Breast epithelium (tissue), 4 donors: ENCODE measurements around the gene SEMA3C. TPM values are rescaled to one million over a fixed set of nuclear protein-coding genes. Genes with fewer than 3 reads are reported as not detected.

Source experiments
- DNase-seq, 2 donors: peaks; one replicate each; pipeline ENCODE4 v3.0.0-alpha.2; 2019; ENCODE audit warnings: low spot score in 2 of 2
- H3K27ac ChIP-seq, 2 donors: fragments of 200-600 bp; sonication (generic) in 1 of 2; one replicate each; pipeline ENCODE4 v1.5.1; 2016 to 2019; ENCODE audit warnings: mild to moderate bottlenecking in 1 of 2
- H3K27me3 ChIP-seq, 2 donors: fragments of 200-600 bp; sonication (generic) in 1 of 2; one replicate each; pipeline versions ENCODE4 v1.5.1 to v1.6.0; 2017 to 2019; ENCODE audit warnings: control low read depth in 1 of 2, mild to moderate bottlenecking in 1 of 2
- H3K36me3 ChIP-seq: fragments of 200-600 bp; one replicate; pipeline ENCODE4 v1.5.1; 2019
- H3K4me1 ChIP-seq, 2 donors: fragments of 200-600 bp; sonication (generic); one replicate each; pipeline ENCODE4 v1.5.1; 2016 to 2019; ENCODE audit warnings: control low read depth in 1 of 2
- H3K4me3 ChIP-seq, 3 donors: fragments of 200-600 bp; sonication (generic); 1 replicate in 2 of 3; 2 replicates in 1 of 3; pipeline ENCODE4 v1.5.1; 2016 to 2019; ENCODE audit warnings: mild to moderate bottlenecking in 3 of 3, moderate library complexity in 2 of 3
- H3K9me3 ChIP-seq, 2 donors: fragments of 200-600 bp; sonication (generic) in 1 of 2; one replicate each; pipeline ENCODE4 v1.5.1; 2016 to 2019; ENCODE audit warnings: control low read depth in 1 of 2
- POLR2A ChIP-seq: fragments of 450-650 bp; IDR thresholded peaks from one replicate; pipeline ENCODE4 v1.6.1; 2016; ENCODE audit warnings: antibody characterized with exemption, mild to moderate bottlenecking, moderate library complexity
- POLR2AphosphoS5 ChIP-seq, 3 donors: sonication (generic); formaldehyde crosslinking; IDR thresholded peaks; one replicate each; pipeline ENCODE4 v1.6.1; 2017; ENCODE audit warnings: antibody characterized with exemption in 3 of 3
- intact Hi-C: fragments of 100-400 bp; cut with DNase I; formaldehyde crosslinking; loops from one replicate; pipeline ENCODE4 v1.15.1; 2023; ENCODE audit warnings: low total_unique reads
- total RNA-seq, 3 donors: library from RNA; depleted of rRNA; stranded (reverse); fragments of >200 nt; gene quantifications; one replicate each; pipeline ENCODE4 v1.1.0, GENCODE V29; 2016
- TF ChIP-seq, protein P1 (sequence below), 3 donors: fragments of 450-650 bp; IDR thresholded peaks; one replicate each; pipeline ENCODE4 v1.5.1; 2016 to 2017; ENCODE audit warnings: antibody characterized with exemption in 3 of 3, mild to moderate bottlenecking in 3 of 3, moderate library complexity in 3 of 3

SEMA3C gene
- total RNA-seq, 3 donors from 2014 or later = 67.5 to 157 (median 108) TPM

- intact Hi-C loops = no loop called here
Measured at GRCh38 chr7:80711531-80711930, 207.3 kb downstream of the SEMA3C start.

DNA sequence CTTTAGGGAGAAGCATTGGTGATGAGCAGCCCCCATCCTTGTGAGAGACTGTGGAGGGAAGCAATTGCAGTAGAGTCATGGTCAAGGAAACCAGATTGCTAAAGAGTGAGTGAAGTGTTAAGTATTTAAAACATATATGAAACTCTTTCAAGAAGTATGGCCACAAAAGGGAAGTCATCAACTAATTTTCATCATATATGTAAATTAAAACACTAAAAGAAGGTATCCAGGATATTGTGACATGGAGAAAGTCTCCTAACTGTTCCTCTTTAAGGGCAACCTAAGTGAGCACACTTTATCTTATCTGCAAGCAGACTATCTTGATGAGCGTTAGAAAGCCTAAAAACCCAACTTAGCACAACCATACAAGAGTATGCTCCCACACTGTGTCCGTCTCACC, 210.7 kb downstream of the SEMA3C start:
- intact Hi-C loops = loop anchor here (5.0 kb wide), 1 partner anchor 626 kb away; no protein-coding TSS in a partner anchor
- Histone ChIP-seq H3K27me3 (no peaks in the 10 kb centered on the region), H3K4me1 (no peaks in the 10 kb centered on the region), H3K9me3 (no peaks in the 10 kb centered on the region), H3K27ac (no peak overlapping the region), H3K36me3 (no peaks in the 10 kb centered on the region), H3K4me3 (no peak overlapping the region)
- no peak for TF ChIP-seq POLR2AphosphoS5 (IDR thresholded peaks at IDR 0.05)
- no peak for TF ChIP-seq POLR2A
- TF ChIP-seq, protein P1, sequence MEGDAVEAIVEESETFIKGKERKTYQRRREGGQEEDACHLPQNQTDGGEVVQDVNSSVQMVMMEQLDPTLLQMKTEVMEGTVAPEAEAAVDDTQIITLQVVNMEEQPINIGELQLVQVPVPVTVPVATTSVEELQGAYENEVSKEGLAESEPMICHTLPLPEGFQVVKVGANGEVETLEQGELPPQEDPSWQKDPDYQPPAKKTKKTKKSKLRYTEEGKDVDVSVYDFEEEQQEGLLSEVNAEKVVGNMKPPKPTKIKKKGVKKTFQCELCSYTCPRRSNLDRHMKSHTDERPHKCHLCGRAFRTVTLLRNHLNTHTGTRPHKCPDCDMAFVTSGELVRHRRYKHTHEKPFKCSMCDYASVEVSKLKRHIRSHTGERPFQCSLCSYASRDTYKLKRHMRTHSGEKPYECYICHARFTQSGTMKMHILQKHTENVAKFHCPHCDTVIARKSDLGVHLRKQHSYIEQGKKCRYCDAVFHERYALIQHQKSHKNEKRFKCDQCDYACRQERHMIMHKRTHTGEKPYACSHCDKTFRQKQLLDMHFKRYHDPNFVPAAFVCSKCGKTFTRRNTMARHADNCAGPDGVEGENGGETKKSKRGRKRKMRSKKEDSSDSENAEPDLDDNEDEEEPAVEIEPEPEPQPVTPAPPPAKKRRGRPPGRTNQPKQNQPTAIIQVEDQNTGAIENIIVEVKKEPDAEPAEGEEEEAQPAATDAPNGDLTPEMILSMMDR (IDR thresholded peaks at IDR 0.05) = no peak
- DNase-seq = no peak

More at GRCh38 chr7:80711531-80711930, 207.3 kb downstream of the SEMA3C start:
- no peak overlapping the region for H3K4me3 ChIP-seq
- H3K36me3 ChIP-seq = no peaks in the 10 kb centered on the region
- H3K4me1 ChIP-seq = no peaks in the 10 kb centered on the region
- no peak overlapping the region for H3K27ac ChIP-seq
- no peak for DNase-seq
- no peaks in the 10 kb centered on the region for H3K27me3 ChIP-seq
- H3K9me3 ChIP-seq = no peaks in the 10 kb centered on the region
- no peak for TF ChIP-seq POLR2AphosphoS5 (IDR thresholded peaks at IDR 0.05)
- no peak for TF ChIP-seq POLR2A
- TF ChIP-seq, protein P1 (IDR thresholded peaks at IDR 0.05) = no peak

DNA sequence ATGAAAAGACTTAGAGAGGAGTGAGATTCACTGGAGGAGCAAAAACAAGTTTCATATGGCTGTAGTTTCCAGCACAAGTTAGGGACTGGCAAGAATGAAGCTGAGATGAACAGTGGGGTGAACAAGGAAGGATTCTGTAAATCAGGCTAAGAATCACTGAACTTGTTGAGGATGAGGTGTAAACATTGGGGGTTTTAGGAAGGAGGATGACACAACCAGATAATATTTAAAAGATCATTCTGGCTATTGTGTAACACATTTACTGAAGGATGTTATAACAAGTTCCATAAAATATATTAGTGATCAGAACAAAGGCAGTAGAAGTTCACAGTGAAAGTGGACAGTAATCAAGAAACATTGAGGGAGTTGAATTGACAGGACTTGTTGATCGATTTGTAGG, 211.5 kb downstream of the SEMA3C start:
- Histone ChIP-seq H3K36me3 (no peaks in the 10 kb centered on the region), H3K4me1 (no peaks in the 10 kb centered on the region), H3K9me3 (no peaks in the 10 kb centered on the region), H3K27ac (no peak overlapping the region), H3K4me3 (no peak overlapping the region), H3K27me3 (no peaks in the 10 kb centered on the region)
- TF ChIP-seq POLR2A = no peak
- no peak for TF ChIP-seq POLR2AphosphoS5 (IDR thresholded peaks at IDR 0.05)
- intact Hi-C loops = loop anchor here (5.0 kb wide), 1 partner anchor 625 kb away; no protein-coding TSS in a partner anchor
- no peak for DNase-seq

DNA sequence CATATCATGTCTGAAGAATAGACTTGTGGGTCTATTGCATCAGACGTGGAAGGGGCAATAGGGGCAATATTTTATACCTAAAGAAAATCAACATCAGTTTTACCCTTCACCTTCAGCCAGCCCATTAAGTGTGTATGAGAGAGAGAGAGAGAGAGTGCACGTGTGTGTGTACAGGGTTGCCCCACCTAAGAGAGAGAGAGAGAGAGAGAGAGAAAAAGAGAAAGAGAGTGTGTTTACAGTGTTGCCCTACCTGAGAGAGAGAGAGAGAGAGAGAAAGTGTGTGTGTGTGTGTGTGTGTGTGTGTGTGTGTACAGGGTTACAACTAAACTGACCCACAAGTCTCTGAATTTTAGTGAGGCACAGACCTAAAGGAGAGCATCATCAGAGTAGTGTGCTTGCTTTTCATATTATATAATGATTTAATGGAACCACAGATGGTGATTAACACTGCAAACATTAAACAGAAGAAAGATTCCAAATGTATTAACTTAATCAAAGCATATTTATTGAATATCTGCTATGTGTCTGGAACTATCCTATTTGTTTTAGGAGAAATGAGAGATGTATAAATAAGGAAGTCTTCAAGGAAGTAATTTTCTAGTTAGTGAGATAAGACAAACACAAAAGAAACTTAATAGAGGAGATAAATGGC, 213.6 kb downstream of the SEMA3C start:
- Histone ChIP-seq H3K27ac (no peak overlapping the region), H3K27me3 (no peaks in the 10 kb centered on the region), H3K36me3 (no peaks in the 10 kb centered on the region), H3K4me1 (no peaks in the 10 kb centered on the region), H3K9me3 (no peaks in the 10 kb centered on the region), H3K4me3 (no peak overlapping the region)
- no peak for TF ChIP-seq POLR2AphosphoS5 (IDR thresholded peaks at IDR 0.05)
- TF ChIP-seq POLR2A = no peak
- TF ChIP-seq, protein P1 (IDR thresholded peaks at IDR 0.05) = no peak
- intact Hi-C loops = loop anchor here (5.0 kb wide), 1 partner anchor 623 kb away; no protein-coding TSS in a partner anchor
- DNase-seq = no peak

DNA sequence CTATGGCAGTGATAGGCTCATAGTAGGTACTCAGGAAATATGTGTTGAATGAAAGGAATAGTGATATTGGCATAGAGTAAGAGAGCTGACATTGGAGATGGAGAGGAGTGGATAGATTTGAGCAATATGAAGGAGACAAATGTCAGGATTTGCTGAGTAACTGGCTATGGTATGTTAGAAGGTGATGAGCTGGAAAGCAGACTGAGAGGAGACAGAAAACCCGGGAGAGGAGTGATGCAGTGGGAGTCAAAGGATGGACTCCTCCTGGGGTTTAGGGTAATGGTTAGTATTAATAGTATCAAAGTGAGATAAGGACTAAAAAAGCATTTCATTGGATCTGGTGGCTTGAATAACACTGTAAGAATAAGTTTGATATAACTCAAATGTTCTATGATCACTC, 215.6 kb downstream of the SEMA3C start:
- Histone ChIP-seq H3K4me3 (no peak overlapping the region), H3K27ac (no peak overlapping the region), H3K36me3 (no peaks in the 10 kb centered on the region), H3K27me3 (no peaks in the 10 kb centered on the region), H3K4me1 (no peaks in the 10 kb centered on the region), H3K9me3 (no peaks in the 10 kb centered on the region)
- no peak for DNase-seq
- TF ChIP-seq POLR2AphosphoS5 (IDR thresholded peaks at IDR 0.05) (no peak), POLR2A (no peak)
- TF ChIP-seq, protein P1 (IDR thresholded peaks at IDR 0.05) = no peak
- intact Hi-C loops = loop anchor here (5.0 kb wide), 1 partner anchor 989 kb away; no protein-coding TSS in a partner anchor
